ENCODE data around the gene ICAM2. TPM values are rescaled to one million over a fixed set of nuclear protein-coding genes. Genes with fewer than 3 reads are reported as not detected.

Gene ICAM2
- total RNA-seq, 4 donors from 2014 or later: 2.1 to 25.6 (median 9.7) TPM

GRCh38 chr17:63998050-63998720 lies 22.2 kb downstream of the ICAM2 start, which contains the start of gene PRR29:
TSS of gene PRR29 (plus strand) at chr17:63998351. CDS start at chr17:63998365, 14 bp downstream.
- H3K36me3 ChIP-seq: no peaks in the 10 kb centered on the region
- H3K27me3 ChIP-seq: no peaks in the 10 kb centered on the region
- peak within 1 kb of the TSS in 2 of 4 donors; percentile 5 to 28 for H3K27ac ChIP-seq
- peaks cover 0 to 18% (median 8%) of the 10 kb centered on the region in 4 donors for H3K4me1 ChIP-seq
- no peaks in the 10 kb centered on the region for H3K9me3 ChIP-seq
- peak within 1 kb of the TSS; percentile 51 to 68 (median 64) for H3K4me3 ChIP-seq
- DNase-seq: peak; percentile 58 to 83 (median 71)
- TF ChIP-seq POLR2A (IDR thresholded peaks at IDR 0.05): no peak
- no peak for TF ChIP-seq CTCF (IDR thresholded peaks at IDR 0.05)

GRCh38 chr17:63997341-63998048 lies 22.9 kb downstream of the ICAM2 start:
- Histone ChIP-seq H3K36me3 (no peaks in the 10 kb centered on the region), H3K9me3 (no peaks in the 10 kb centered on the region)
- peak in 1 of 3 donors; percentile 42 for DNase-seq

GRCh38 chr17:63996430-63997182 lies 23.8 kb downstream of the ICAM2 start:
- TF ChIP-seq CTCF (IDR thresholded peaks at IDR 0.05): no peak
- no peak for TF ChIP-seq POLR2A (IDR thresholded peaks at IDR 0.05)
- no peaks in the 10 kb centered on the region for H3K9me3 ChIP-seq
- H3K27me3 ChIP-seq: no peaks in the 10 kb centered on the region
- H3K4me1 ChIP-seq: peaks cover 0 to 18% (median 8%) of the 10 kb centered on the region in 4 donors
- DNase-seq: peak in 1 of 3 donors; percentile 43
- H3K4me3 ChIP-seq: no peak overlapping the region
- no peak overlapping the region for H3K27ac ChIP-seq
- H3K36me3 ChIP-seq: no peaks in the 10 kb centered on the region

More at GRCh38 chr17:63997341-63998048, 22.9 kb downstream of the ICAM2 start:
- Histone ChIP-seq H3K4me3 (peak overlapping the region in 3 of 4 donors; percentile 61 to 68 (median 66)), H3K27ac (no peak overlapping the region), H3K4me1 (peaks cover 0 to 18% (median 8%) of the 10 kb centered on the region in 4 donors), H3K27me3 (no peaks in the 10 kb centered on the region)
- TF ChIP-seq POLR2A (IDR thresholded peaks at IDR 0.05): no peak
- no peak for TF ChIP-seq CTCF (IDR thresholded peaks at IDR 0.05)

GRCh38 chr17:63995626-63996025 lies 24.8 kb downstream of the ICAM2 start:
- peak in 1 of 3 donors; percentile 34 for DNase-seq
- H3K27me3 ChIP-seq: no peaks in the 10 kb centered on the region
- TF ChIP-seq POLR2A (IDR thresholded peaks at IDR 0.05) (no peak), CTCF (IDR thresholded peaks at IDR 0.05) (no peak)

GRCh38 chr17:63993368-63993985 lies 27.0 kb downstream of the ICAM2 start:
- H3K36me3 ChIP-seq: no peaks in the 10 kb centered on the region
- TF ChIP-seq POLR2A (IDR thresholded peaks at IDR 0.05) (no peak), CTCF (IDR thresholded peaks at IDR 0.05) (no peak)
- H3K9me3 ChIP-seq: no peaks in the 10 kb centered on the region
- no peaks in the 10 kb centered on the region for H3K27me3 ChIP-seq
- H3K4me3 ChIP-seq: no peak overlapping the region
- H3K4me1 ChIP-seq: peaks cover 0 to 18% (median 8%) of the 10 kb centered on the region in 4 donors
- DNase-seq: peak in 2 of 3 donors; percentile 43 to 45
- no peak overlapping the region for H3K27ac ChIP-seq

More at GRCh38 chr17:63995626-63996025, 24.8 kb downstream of the ICAM2 start:
- no peaks in the 10 kb centered on the region for H3K9me3 ChIP-seq
- no peak overlapping the region for H3K27ac ChIP-seq
- H3K4me1 ChIP-seq: peaks cover 0 to 20% (median 8%) of the 10 kb centered on the region in 4 donors
- no peak overlapping the region for H3K4me3 ChIP-seq
- H3K36me3 ChIP-seq: no peaks in the 10 kb centered on the region

Measured in Peyer's patch (tissue), 4 donors.